GM21447 (cell line): Measurements from ENCODE around the gene ADGRD2.

Experiments used
- ATAC-seq: cut with Tn5 transposase; IDR thresholded peaks from one replicate; pipeline ENCODE4 v1.9.1; 2021; ENCODE audit not compliant: unreplicated experiment

The ADGRD2 gene

GRCh38 chr9:124495126-124496074 is 45.1 kb downstream of the ADGRD2 start:
- no peak for ATAC-seq

GRCh38 chr9:124496075-124496449 is 45.8 kb downstream of the ADGRD2 start:
- no peak for ATAC-seq

- ATAC-seq: no peak
Observed at GRCh38 chr9:124496463-124496862, 46.2 kb downstream of the ADGRD2 start.

DNA sequence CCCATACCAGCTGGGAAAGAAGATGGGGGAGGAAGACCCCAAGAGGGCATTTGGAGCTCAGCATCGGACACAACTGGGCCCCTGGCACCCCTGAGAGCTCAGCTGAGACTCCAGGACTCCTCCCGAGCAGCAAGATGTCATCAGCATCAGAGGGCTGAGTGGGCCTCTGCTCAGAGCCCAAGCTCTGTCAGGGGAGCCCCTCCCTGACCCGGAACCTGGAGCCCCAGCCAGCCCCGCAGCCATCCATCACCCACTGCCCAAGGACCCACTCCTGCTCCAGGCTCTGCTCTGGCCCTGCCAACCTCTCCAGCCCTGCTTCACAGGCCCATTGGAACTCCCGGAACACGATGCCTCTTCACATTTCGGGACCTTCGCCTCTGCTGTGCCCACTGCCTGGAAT is 47.2 kb downstream of the ADGRD2 start:
- no peak for ATAC-seq

DNA sequence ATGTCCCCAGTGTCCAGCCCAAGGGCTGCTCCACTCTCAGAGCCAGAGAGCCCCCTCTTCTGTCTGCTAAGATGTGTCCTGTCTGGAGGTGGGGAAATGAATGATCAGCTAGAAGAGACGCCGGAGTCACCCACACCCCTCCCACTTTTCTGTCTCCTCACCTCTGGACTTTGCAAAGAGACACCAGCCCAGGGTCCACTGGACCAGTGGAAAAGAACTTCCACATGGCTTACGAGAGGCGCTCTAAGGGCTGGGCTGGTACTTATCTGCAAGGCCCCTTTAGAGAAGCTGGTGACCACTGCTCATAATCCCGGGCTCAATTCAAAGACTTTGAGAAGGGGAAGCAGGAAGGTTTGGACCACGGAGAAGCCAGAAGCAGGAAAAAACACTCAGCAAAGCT is 47.8 kb downstream of the ADGRD2 start:
- no peak for ATAC-seq

- no peak for ATAC-seq
Observed at GRCh38 chr9:124498499-124499146, 48.4 kb downstream of the ADGRD2 start.

DNA sequence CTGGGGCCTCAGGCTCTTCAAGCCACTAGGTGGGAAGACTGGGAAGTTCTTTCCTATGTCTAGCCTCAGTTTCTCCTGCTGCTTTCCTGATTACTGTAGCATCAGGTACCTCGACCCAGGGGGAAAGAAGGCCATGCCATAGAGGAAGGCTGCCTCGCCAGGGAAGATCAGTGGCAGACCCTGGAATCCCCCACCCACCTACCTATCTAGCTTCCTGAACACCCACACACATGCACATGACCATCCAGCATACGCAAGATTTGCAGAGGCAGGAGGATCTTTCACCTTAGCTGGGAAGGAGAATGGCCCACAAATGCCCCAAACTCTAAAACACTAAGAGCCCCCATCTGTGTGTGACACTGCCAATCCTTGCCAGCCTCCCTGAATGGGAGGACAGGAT is 49.0 kb downstream of the ADGRD2 start:
- no peak for ATAC-seq

DNA sequence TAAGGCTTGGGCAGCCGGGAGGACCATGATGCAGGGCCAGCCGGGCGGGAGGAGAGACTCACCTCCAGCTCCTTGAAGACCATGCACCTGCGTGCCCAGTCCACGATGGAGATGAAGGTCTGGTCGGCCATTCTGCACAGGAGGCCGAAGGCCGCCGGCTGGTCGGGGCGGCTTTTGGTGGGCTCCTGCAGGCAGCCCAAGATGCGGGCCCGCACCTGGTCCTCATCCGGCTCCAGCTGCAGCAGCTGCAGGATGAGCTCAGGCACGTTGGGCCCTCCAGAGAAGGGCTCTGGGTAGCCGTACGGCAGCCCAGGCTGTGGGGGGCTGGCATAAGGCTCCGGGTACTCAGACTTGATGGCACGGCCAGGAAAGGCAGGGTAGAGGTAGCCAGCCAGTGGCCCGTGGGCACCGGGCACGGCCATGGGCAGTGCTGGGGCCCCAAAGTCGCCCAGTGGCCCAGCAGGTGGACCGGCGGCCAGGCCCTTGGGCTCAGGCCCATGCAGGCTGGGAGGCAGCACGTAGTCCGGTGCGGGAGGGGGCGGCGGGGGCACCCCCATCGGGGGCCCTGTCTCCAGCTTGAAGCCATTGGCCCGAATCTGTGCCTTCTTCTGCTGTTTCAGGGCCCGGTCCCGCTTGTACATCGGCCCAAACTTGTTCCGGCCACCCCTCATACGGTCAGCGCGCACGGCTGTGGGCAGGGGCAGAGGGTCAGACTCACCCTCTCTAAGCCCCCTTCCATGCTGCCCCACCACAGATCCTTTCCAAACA is 50.0 kb downstream of the ADGRD2 start:
- ATAC-seq: no peak

GRCh38 chr9:124500796-124501611 is 50.8 kb downstream of the ADGRD2 start:
- ATAC-seq: no peak

DNA sequence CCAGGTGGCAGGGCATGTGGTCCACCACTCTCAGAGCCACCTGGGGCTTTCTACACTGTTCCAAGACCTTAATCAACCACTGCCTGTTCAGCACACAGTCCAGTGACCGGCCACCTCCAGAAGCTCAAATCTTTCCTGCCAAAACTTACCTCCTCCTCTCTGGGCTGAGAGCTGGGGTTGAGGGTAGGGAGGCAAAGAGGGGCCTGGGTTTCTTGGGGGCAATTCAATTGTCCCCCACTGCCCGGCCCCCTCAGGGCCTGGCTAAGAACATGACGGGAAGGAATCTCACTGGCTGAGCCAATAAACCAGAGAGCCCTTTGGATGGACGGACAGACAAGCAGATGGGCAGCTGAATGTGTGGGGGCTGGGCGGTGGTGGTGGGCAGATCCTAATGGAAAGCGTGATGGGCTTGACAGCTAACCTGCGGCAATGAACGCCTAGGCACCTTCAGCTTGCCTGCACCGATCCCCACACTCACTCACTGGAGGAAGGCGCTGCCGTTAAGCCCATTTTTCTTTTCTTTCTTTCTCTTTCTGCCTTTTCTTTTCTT is 51.6 kb downstream of the ADGRD2 start:
- no peak for ATAC-seq

- no peak for ATAC-seq
Observed at GRCh38 chr9:124502711-124503702, 52.8 kb downstream of the ADGRD2 start.

DNA sequence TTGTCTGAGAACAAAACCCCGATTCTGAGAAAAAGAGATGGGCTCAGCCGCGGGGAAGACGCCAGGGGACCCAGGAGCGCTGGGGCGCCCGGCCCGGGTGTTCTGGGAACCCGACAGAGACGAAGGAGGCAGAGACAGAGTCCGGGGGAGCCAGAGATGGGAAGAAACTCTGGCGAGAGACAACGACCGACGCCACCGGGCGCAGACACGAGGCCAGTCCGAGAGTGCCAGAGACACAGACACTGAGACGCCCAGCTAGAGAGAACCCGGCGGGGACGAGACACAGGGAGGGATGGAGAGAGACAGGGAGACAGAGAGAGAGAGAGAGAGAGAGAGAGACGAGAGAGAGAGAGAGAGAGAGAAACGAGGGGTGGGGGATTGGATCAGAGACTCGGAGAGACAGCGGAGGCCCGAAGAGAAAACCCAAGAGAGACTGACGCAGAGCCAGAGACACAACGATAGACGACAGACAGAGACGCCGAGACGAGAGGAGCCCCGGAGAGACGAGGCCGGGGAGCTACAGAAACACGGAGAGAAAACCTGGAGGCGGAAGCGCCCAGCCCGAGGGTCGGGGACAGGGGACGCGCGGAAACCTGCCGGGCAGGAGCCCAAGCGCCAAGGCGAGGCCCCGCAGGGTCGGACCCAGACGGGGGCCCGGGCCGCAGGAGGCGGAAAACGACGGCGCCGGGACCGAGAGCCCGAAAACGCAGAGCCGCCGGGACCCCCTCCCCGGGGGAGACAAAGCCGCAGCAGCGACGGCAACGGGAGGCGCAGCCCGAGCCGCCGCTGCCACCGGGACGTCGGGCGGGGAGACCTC is 53.7 kb downstream of the ADGRD2 start:
- no peak for ATAC-seq

DNA sequence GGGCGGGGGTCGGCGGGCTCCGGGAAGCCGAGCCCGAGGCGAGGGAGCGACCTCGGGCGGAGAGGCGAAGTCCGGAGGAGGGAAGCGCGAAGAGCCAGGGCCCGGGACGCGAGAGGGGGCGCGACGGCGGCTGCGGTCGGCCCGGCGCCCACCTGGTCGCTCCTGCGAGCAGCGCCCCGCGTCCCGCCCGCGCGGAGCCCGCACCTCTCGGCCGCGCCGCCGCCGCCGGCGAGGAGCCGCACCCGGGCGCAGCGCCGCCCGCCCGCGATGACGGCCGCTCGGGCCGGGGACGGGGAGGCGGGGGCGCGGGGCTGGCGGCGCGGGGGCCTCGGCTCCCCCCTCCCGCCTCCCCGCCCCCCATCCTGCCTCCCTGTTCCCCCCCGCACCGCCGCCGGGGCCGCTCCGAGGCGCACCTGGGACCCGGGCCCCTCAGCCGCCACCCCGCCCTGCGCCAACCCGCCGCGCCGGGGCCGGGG is 54.3 kb downstream of the ADGRD2 start:
- ATAC-seq: no peak

DNA sequence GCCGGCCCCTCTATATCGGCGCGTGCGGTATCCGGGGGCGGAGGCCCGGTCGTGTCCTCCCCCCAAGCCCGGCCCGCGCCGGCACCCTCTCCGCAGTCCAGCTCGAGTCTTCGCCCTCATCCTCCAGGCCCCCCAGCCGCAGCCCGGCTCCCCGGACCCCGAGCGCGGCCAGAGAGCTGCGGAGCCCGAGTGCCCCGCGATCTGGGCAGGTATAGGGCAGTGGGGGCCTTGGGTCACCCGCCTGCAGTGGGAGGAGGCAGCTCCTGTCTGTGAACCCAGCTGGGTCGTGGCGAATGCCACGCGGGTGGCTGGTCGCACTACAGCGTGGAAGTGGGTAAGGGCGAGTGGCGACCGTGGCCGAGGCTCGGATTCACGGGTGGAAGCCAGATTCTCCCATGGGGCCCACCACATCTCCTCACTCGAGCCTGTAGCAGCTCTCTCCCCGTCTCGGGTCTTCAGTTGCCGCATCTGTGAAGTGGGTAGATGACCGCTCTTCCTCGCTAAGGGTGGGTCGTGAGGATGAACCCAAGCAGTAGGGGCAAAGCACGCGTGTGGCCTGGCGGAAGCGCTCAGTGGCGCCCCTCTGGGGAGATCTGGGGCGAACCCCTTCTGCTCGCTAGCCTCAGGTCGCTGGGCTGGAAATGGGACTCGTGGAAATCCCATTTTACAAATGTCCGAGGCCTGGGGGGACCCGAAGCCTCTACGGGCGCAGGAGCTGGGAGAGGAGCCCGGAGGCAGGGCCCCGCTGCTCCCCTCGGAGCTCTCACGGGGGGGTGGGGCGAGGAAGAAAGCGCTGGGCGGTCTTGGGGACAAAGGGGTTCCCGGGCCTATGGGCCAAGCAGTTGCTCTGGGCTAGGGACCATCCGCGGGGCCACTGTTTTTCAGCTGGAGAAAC is 55.0 kb downstream of the ADGRD2 start:
- ATAC-seq: no peak

DNA sequence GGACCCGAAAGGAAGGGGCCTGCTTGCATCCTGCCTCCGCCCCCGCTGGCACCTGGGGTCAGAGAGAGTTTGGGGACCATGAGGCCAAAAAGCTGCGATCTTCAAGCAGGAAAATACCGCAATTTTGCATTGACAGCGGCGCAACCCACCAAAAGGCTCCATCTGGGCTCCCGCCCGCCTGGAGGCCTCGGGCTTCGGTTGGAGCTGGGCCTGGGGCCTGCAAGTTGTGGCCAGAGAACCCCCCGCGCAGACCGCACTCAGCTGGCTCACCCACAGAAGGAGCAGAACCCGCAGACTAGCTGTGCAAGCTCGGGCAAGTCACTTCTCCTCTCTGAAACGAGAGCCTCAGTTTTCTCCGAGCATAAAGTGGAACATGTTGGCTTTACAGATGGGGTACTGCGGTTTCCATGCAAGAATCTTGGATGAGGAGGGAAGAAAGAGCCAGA is 55.7 kb downstream of the ADGRD2 start:
- ATAC-seq: no peak

DNA sequence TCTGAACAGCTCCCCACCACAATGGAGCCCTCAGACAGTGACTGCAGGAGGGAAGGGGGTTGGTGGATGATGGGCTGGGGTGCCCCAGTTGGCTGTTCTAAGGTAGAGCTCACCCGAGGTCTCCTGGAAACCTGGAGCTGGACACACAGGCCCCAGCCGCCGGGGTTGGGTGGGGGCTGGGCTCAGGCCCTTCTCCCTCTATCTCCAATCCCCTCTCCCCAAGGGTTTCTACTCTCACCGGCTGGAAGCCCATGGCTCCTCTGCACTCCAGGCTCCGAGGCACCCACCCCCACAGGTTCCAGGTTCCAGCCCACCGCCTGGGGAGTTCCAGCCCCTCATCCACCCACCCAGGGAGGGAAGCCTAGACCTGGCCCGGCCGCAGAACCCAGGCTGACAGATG is 56.2 kb downstream of the ADGRD2 start:
- no peak for ATAC-seq
